ENCODE data around the gene STAT4. TPM values are rescaled to one million over a fixed set of nuclear protein-coding genes. Genes with fewer than 3 reads are reported as not detected.

Gene STAT4
- polyA plus RNA-seq, 3 donors from 2014 or later: 80.6 to 143 (median 91.7) TPM

- H3K27me3 Mint-ChIP-seq (ENCODE audit: low read depth in 3 of 3): peaks cover 2 to 6% (median 5%) of the 10 kb centered on the region in 3 donors
- H3K9me3 Mint-ChIP-seq: no peaks in the 10 kb centered on the region
- H3K27ac Mint-ChIP-seq: peak overlapping the region in 1 of 6 donors; percentile 2
- peak overlapping the region in 1 of 5 donors; percentile 1 for H3K4me3 Mint-ChIP-seq
- H3K4me1 Mint-ChIP-seq: peaks cover 0 to 11% of the 10 kb centered on the region in 2 donors
- DNase-seq: no peak
- no peaks in the 10 kb centered on the region for H3K36me3 Mint-ChIP-seq
Measured at GRCh38 chr2:191018048-191018447, 132.7 kb downstream of the STAT4 start.

GRCh38 chr2:191015831-191016230, 135.0 kb downstream of the STAT4 start:
- Mint-ChIP-seq H3K4me3 (no peak overlapping the region), H3K27ac (no peak overlapping the region), H3K27me3 (ENCODE audit: low read depth in 3 of 3) (peaks cover 2 to 6% (median 5%) of the 10 kb centered on the region in 3 donors), H3K4me1 (peaks cover 11% of the 10 kb centered on the region in 2 donors), H3K36me3 (no peaks in the 10 kb centered on the region), H3K9me3 (no peaks in the 10 kb centered on the region)
- DNase-seq: no peak

GRCh38 chr2:191015239-191015638, 135.6 kb downstream of the STAT4 start:
- Mint-ChIP-seq H3K4me3 (no peak overlapping the region), H3K36me3 (peaks cover 0 to 1% (median 1%) of the 10 kb centered on the region in 3 donors), H3K27me3 (ENCODE audit: low read depth in 3 of 3) (peaks cover 2 to 8% (median 3%) of the 10 kb centered on the region in 3 donors), H3K4me1 (peaks cover 11 to 17% of the 10 kb centered on the region in 2 donors), H3K9me3 (no peaks in the 10 kb centered on the region), H3K27ac (no peak overlapping the region)
- no peak for DNase-seq

GRCh38 chr2:191014653-191015020, 136.2 kb downstream of the STAT4 start:
- peaks cover 0 to 8% (median 2%) of the 10 kb centered on the region in 3 donors for H3K27me3 Mint-ChIP-seq (ENCODE audit: low read depth in 3 of 3)
- peaks cover 0 to 7% (median 7%) of the 10 kb centered on the region in 3 donors for H3K36me3 Mint-ChIP-seq
- H3K9me3 Mint-ChIP-seq: no peaks in the 10 kb centered on the region
- DNase-seq: no peak
- no peak overlapping the region for H3K4me3 Mint-ChIP-seq
- H3K27ac Mint-ChIP-seq: no peak overlapping the region
- H3K4me1 Mint-ChIP-seq: peaks cover 12 to 23% of the 10 kb centered on the region in 2 donors

GRCh38 chr2:191013932-191014652, 136.7 kb downstream of the STAT4 start, which contains the start of gene STAT1:
Gene STAT1, minus strand, starts transcription at chr2:191014171. Its CDS starts 4,168 bp downstream, at chr2:191010003.
- peaks cover 13 to 25% of the 10 kb centered on the region in 2 donors for H3K4me1 Mint-ChIP-seq
- H3K36me3 Mint-ChIP-seq: peaks cover 0 to 9% (median 9%) of the 10 kb centered on the region in 3 donors
- H3K4me3 Mint-ChIP-seq: no peak within 1 kb of the TSS
- no peak within 1 kb of the TSS for H3K27ac Mint-ChIP-seq
- DNase-seq: peak; percentile 96
- H3K27me3 Mint-ChIP-seq (ENCODE audit: low read depth in 3 of 3): peaks cover 0 to 8% (median 2%) of the 10 kb centered on the region in 3 donors
- no peaks in the 10 kb centered on the region for H3K9me3 Mint-ChIP-seq

GRCh38 chr2:191013682-191013931, 137.2 kb downstream of the STAT4 start:
- Mint-ChIP-seq H3K9me3 (no peaks in the 10 kb centered on the region), H3K36me3 (peaks cover 0 to 12% (median 9%) of the 10 kb centered on the region in 3 donors), H3K27ac (no peak overlapping the region), H3K27me3 (ENCODE audit: low read depth in 3 of 3) (peaks cover 0 to 8% (median 2%) of the 10 kb centered on the region in 3 donors), H3K4me3 (no peak overlapping the region), H3K4me1 (peaks cover 14 to 28% of the 10 kb centered on the region in 2 donors)
- DNase-seq: no peak

- Mint-ChIP-seq H3K36me3 (peaks cover 0 to 17% (median 12%) of the 10 kb centered on the region in 3 donors), H3K4me3 (no peak overlapping the region), H3K27ac (no peak overlapping the region), H3K27me3 (ENCODE audit: low read depth in 3 of 3) (peaks cover 0 to 8% (median 2%) of the 10 kb centered on the region in 3 donors), H3K4me1 (peaks cover 16 to 34% of the 10 kb centered on the region in 2 donors), H3K9me3 (no peaks in the 10 kb centered on the region)
- no peak for DNase-seq
Measured at GRCh38 chr2:191012845-191013681, 137.7 kb downstream of the STAT4 start.

- Mint-ChIP-seq H3K4me1 (peaks cover 17 to 41% of the 10 kb centered on the region in 2 donors), H3K4me3 (no peak overlapping the region), H3K36me3 (peaks cover 0 to 24% (median 19%) of the 10 kb centered on the region in 3 donors), H3K9me3 (no peaks in the 10 kb centered on the region), H3K27ac (no peak overlapping the region), H3K27me3 (ENCODE audit: low read depth in 3 of 3) (peaks cover 0 to 8% (median 0%) of the 10 kb centered on the region in 3 donors)
- DNase-seq: no peak
Measured at GRCh38 chr2:191012346-191012745, 138.4 kb downstream of the STAT4 start.

- Mint-ChIP-seq H3K27me3 (ENCODE audit: low read depth in 3 of 3) (peaks cover 0 to 6% (median 0%) of the 10 kb centered on the region in 3 donors), H3K27ac (peak overlapping the region in 2 of 6 donors; percentile 36 to 72), H3K4me3 (peak overlapping the region in 4 of 5 donors; percentile 16 to 27 (median 26)), H3K36me3 (peaks cover 5 to 36% (median 29%) of the 10 kb centered on the region in 3 donors), H3K4me1 (peaks cover 16 to 52% of the 10 kb centered on the region in 2 donors), H3K9me3 (peaks cover 0 to 2% (median 0%) of the 10 kb centered on the region in 6 donors)
- no peak for DNase-seq
Measured at GRCh38 chr2:191010887-191011885, 139.6 kb downstream of the STAT4 start.

- Mint-ChIP-seq H3K4me1 (peaks cover 18 to 62% of the 10 kb centered on the region in 2 donors), H3K36me3 (peaks cover 10 to 43% (median 39%) of the 10 kb centered on the region in 3 donors), H3K9me3 (peaks cover 0 to 2% (median 0%) of the 10 kb centered on the region in 6 donors), H3K4me3 (peak overlapping the region in 1 of 5 donors; percentile 20), H3K27me3 (ENCODE audit: low read depth in 3 of 3) (peaks cover 0 to 3% (median 0%) of the 10 kb centered on the region in 3 donors), H3K27ac (peak overlapping the region in 5 of 6 donors; percentile 16 to 77 (median 62))
- no peak for DNase-seq
Measured at GRCh38 chr2:191009541-191010374, 141.0 kb downstream of the STAT4 start.

- H3K4me1 Mint-ChIP-seq: peaks cover 18 to 72% of the 10 kb centered on the region in 2 donors
- H3K9me3 Mint-ChIP-seq: peaks cover 0 to 2% (median 0%) of the 10 kb centered on the region in 6 donors
- DNase-seq: no peak
- H3K27ac Mint-ChIP-seq: peak overlapping the region in 4 of 6 donors; percentile 14 to 63 (median 54)
- no peak overlapping the region for H3K4me3 Mint-ChIP-seq
- peaks cover 0 to 3% (median 0%) of the 10 kb centered on the region in 3 donors for H3K27me3 Mint-ChIP-seq (ENCODE audit: low read depth in 3 of 3)
- H3K36me3 Mint-ChIP-seq: peaks cover 24 to 57% (median 54%) of the 10 kb centered on the region in 3 donors
Measured at GRCh38 chr2:191008286-191008685, 142.5 kb downstream of the STAT4 start.
